GM12891 (cell line): ENCODE measurements around the gene HOXA6.

Experiments used
- PAX5 ChIP-seq: IDR thresholded peaks from 2 replicates; pipeline ENCODE4 v1.6.1; 2011; ENCODE audit warnings: low read length, moderate library complexity, mild to moderate bottlenecking; ENCODE audit not compliant: insufficient read depth, severe bottlenecking
- POLR2A ChIP-seq: IDR thresholded peaks from 2 replicates; pipeline ENCODE4 v1.6.1; 2011; ENCODE audit warnings: low read depth, low read length, control low read depth
- POLR2AphosphoS5 ChIP-seq: IDR thresholded peaks from 2 replicates; pipeline ENCODE4 v1.6.1; 2011; ENCODE audit warnings: low read depth, low read length, control low read depth
- POU2F2 ChIP-seq: IDR thresholded peaks from 2 replicates; pipeline ENCODE4 v1.6.1; 2011; ENCODE audit warnings: low read depth, mild to moderate bottlenecking, control low read depth, low read length, moderate library complexity
- SPI1 ChIP-seq: IDR thresholded peaks from 2 replicates; pipeline ENCODE4 v1.6.1; 2011; ENCODE audit warnings: low read depth, low read length, control low read depth
- TAF1 ChIP-seq: IDR thresholded peaks from 2 replicates; pipeline ENCODE4 v1.6.1; 2011; ENCODE audit warnings: low read depth, low read length, control low read depth

DNA sequence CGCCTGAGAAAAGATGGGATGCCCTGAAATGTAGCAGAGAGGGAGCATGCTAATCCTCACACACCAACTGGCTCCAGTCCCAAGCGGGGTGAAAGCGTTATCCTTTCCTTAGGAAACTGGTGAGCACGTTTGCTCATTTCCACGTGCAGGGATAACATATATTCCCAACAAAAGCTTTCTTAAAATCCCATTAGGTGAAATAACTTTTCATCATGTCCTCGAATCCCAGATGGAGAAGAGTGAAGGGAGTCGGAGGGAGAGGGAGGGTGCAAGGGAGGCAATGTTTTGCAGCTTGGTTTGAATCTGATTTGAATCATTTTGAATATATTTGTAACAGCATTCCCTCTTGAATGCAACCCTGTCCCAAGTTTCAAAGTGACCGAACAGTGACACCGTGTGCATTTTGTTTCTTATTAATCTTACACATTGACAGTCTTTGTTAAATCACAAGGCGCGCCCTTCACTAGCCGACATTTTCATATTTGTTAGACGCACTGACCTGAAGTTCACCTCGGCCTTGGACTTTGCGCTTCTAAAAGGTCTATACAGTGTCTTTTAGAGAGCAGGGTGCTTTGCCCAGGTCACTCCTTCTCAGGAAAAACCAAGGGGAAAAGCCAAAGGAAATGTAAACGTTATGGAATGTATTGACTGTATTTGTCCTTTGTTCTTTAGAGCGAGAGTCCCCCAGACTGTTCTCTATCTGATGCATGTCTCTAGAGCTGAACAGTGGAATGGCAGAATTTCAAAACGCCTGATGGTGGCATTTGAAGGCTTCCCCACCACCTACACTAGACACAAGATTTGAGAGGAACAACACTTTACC lies 14.0 kb downstream of the HOXA6 start:
- TF ChIP-seq POLR2A (no peak), POU2F2 (no peak), POLR2AphosphoS5 (no peak), TAF1 (no peak), SPI1 (no peak), PAX5 (no peak)
